Trophoblast cell (in vitro differentiated cells and primary cell): Measurements from ENCODE around the gene USO1.

Source experiments
- DNase-seq, 2 donors: peaks; one replicate each; pipeline ENCODE4 v3.0.0-alpha.2; 2016
- H2AFZ ChIP-seq: 2 replicates; pipeline ENCODE4 v1.6.1; 2013; ENCODE audit warnings: low read length, moderate library complexity, mild to moderate bottlenecking; ENCODE audit not compliant: insufficient read depth, poor library complexity
- H2AK5ac ChIP-seq: 2 replicates; pipeline ENCODE4 v1.6.1; 2013; ENCODE audit warnings: mild to moderate bottlenecking, low read length
- H2BK120ac ChIP-seq: 2 replicates; pipeline ENCODE4 v1.6.1; 2013; ENCODE audit warnings: low read length, mild to moderate bottlenecking, moderate library complexity; ENCODE audit not compliant: insufficient read depth, poor library complexity
- H2BK12ac ChIP-seq: 2 replicates; pipeline ENCODE4 v1.6.1; 2013; ENCODE audit warnings: mild to moderate bottlenecking, low read length, moderate library complexity
- H2BK5ac ChIP-seq: 2 replicates; pipeline ENCODE4 v1.6.1; 2013; ENCODE audit warnings: low read length, low read depth, moderate library complexity, mild to moderate bottlenecking; ENCODE audit not compliant: poor library complexity
- H3K14ac ChIP-seq: 2 replicates; pipeline ENCODE4 v1.6.1; 2013; ENCODE audit warnings: mild to moderate bottlenecking, low read length
- H3K18ac ChIP-seq: 2 replicates; pipeline ENCODE4 v1.6.1; 2013; ENCODE audit warnings: mild to moderate bottlenecking, low read length
- H3K23ac ChIP-seq: 2 replicates; pipeline ENCODE4 v1.6.1; 2013; ENCODE audit warnings: low read length
- H3K27ac ChIP-seq: 2 replicates; pipeline ENCODE4 v1.5.1; 2013; ENCODE audit warnings: low read depth, mild to moderate bottlenecking, inconsistent platforms, low read length, moderate library complexity
- H3K27me3 ChIP-seq: 2 replicates; pipeline ENCODE4 v1.6.1; 2013; ENCODE audit warnings: inconsistent platforms, mild to moderate bottlenecking, low read length, moderate library complexity; ENCODE audit not compliant: insufficient read depth
- H3K36me3 ChIP-seq, 2 experiments: 1 replicate in 1 of 2; 2 replicates in 1 of 2; pipeline ENCODE4 v1.6.1; 2013; ENCODE audit warnings: low read length in 2 of 2, mild to moderate bottlenecking in 2 of 2, moderate library complexity in 1 of 2; ENCODE audit not compliant: insufficient read depth in 2 of 2, control insufficient read depth in 1 of 2
- H3K4ac ChIP-seq: 2 replicates; pipeline ENCODE4 v1.6.1; 2013; ENCODE audit warnings: low read depth, mild to moderate bottlenecking, low read length, moderate library complexity
- H3K4me1 ChIP-seq, 2 experiments: 1 replicate in 1 of 2; 2 replicates in 1 of 2; pipeline ENCODE4 v1.6.1; 2013; ENCODE audit warnings: low read length in 2 of 2, mild to moderate bottlenecking in 2 of 2, moderate library complexity in 1 of 2; ENCODE audit not compliant: insufficient read depth in 2 of 2, control insufficient read depth in 1 of 2
- H3K4me2 ChIP-seq: 2 replicates; pipeline ENCODE4 v1.6.1; 2013; ENCODE audit warnings: inconsistent platforms, mild to moderate bottlenecking, low read length, moderate library complexity
- H3K4me3 ChIP-seq: 2 replicates; pipeline ENCODE4 v1.5.1; 2013; ENCODE audit warnings: mild to moderate bottlenecking, low read depth, low read length, inconsistent platforms
- H3K79me1 ChIP-seq: one replicate; pipeline ENCODE4 v1.6.1; 2013; ENCODE audit warnings: low read length
- H3K79me2 ChIP-seq: 2 replicates; pipeline ENCODE4 v1.6.1; 2013; ENCODE audit warnings: low read length, mild to moderate bottlenecking; ENCODE audit not compliant: control insufficient read depth, insufficient read depth, poor library complexity
- H3K9ac ChIP-seq: 2 replicates; pipeline ENCODE4 v1.6.1; 2013; ENCODE audit warnings: mild to moderate bottlenecking, low read length
- H3K9me3 ChIP-seq: 2 replicates; pipeline ENCODE4 v1.6.1; 2013; ENCODE audit warnings: low read depth, mild to moderate bottlenecking, control low read depth, inconsistent platforms, low read length; ENCODE audit not compliant: insufficient read depth
- H4K12ac ChIP-seq: 2 replicates; pipeline ENCODE4 v1.6.1; 2013; ENCODE audit warnings: low read depth, mild to moderate bottlenecking, low read length, moderate library complexity
- H4K8ac ChIP-seq: 2 replicates; pipeline ENCODE4 v1.6.1; 2013; ENCODE audit warnings: low read depth, mild to moderate bottlenecking, low read length, moderate library complexity
- H4K91ac ChIP-seq: one replicate; pipeline ENCODE4 v1.6.1; 2013; ENCODE audit warnings: low read depth, mild to moderate bottlenecking, low read length, moderate library complexity
- WGBS: extraction: QIAGEN DNeasy Blood & Tissue Kit; methylation state at CpG from one replicate; pipeline ENCODE4 v1.1.7; 2013; ENCODE audit warnings: missing lambda C conversion rate; ENCODE audit not compliant: insufficient read length, insufficient coverage; ENCODE audit errors: extremely low coverage; 5-methylcytosine and 5-hydroxymethylcytosine counted together

The USO1 gene

GRCh38 chr4:75752637-75753036, 28.3 kb downstream of the USO1 start:
- Histone ChIP-seq H3K14ac (no peak overlapping the region), H3K23ac (no peak overlapping the region), H3K9me3 (no peaks in the 10 kb centered on the region), H3K4me1 (no peaks in the 10 kb centered on the region), H3K27me3 (no peaks in the 10 kb centered on the region), H3K9ac (no peak overlapping the region), H2AFZ (no peak overlapping the region), H3K79me1 (no peaks in the 10 kb centered on the region), H2BK5ac (no peak overlapping the region), H2AK5ac (no peak overlapping the region), H4K8ac (no peak overlapping the region), H4K91ac (no peak overlapping the region), H3K4me2 (no peak overlapping the region), H2BK12ac (no peak overlapping the region), H2BK120ac (no peak overlapping the region), H3K36me3 (peaks cover 8 to 14% of the 10 kb centered on the region in 2 experiments), H3K4ac (no peak overlapping the region), H4K12ac (no peak overlapping the region), H3K27ac (no peak overlapping the region), H3K4me3 (no peak overlapping the region), H3K79me2 (no peaks in the 10 kb centered on the region), H3K18ac (no peak overlapping the region)
- no peak for DNase-seq
- WGBS: no CpG with 5 or more reads among the region's 7 CpGs

- Histone ChIP-seq H3K4me3 (no peak overlapping the region), H3K18ac (no peak overlapping the region), H4K8ac (no peak overlapping the region), H2BK5ac (no peak overlapping the region), H3K4me1 (no peaks in the 10 kb centered on the region), H2BK120ac (no peak overlapping the region), H4K12ac (no peak overlapping the region), H3K14ac (no peak overlapping the region), H3K4ac (no peak overlapping the region), H3K79me2 (no peaks in the 10 kb centered on the region), H3K4me2 (no peak overlapping the region), H4K91ac (no peak overlapping the region), H3K36me3 (peaks cover 0 to 5% of the 10 kb centered on the region in 2 experiments), H2AFZ (no peak overlapping the region), H3K23ac (no peak overlapping the region), H2BK12ac (no peak overlapping the region), H3K9me3 (no peaks in the 10 kb centered on the region), H3K79me1 (no peaks in the 10 kb centered on the region), H2AK5ac (no peak overlapping the region), H3K27ac (no peak overlapping the region), H3K27me3 (no peaks in the 10 kb centered on the region), H3K9ac (no peak overlapping the region)
- no peak for DNase-seq
These were observed 44.7 kb downstream of the USO1 start for GRCh38 chr4:75769036-75769435.

- no peak overlapping the region for H3K23ac ChIP-seq
- no peak overlapping the region for H4K12ac ChIP-seq
- WGBS: no CpG with 5 or more reads among the region's 1 CpG
- peaks cover 3 to 13% of the 10 kb centered on the region in 2 experiments for H3K36me3 ChIP-seq
- H3K27me3 ChIP-seq: no peaks in the 10 kb centered on the region
- H2BK5ac ChIP-seq: no peak overlapping the region
- H2BK12ac ChIP-seq: no peak overlapping the region
- H3K4ac ChIP-seq: no peak overlapping the region
- no peak overlapping the region for H3K4me2 ChIP-seq
- H4K91ac ChIP-seq: no peak overlapping the region
- H3K9ac ChIP-seq: no peak overlapping the region
- H3K9me3 ChIP-seq: no peaks in the 10 kb centered on the region
- no peak overlapping the region for H3K14ac ChIP-seq
- no peaks in the 10 kb centered on the region for H3K79me2 ChIP-seq
- H3K4me1 ChIP-seq: no peaks in the 10 kb centered on the region
- H3K27ac ChIP-seq: no peak overlapping the region
- DNase-seq: no peak
- H2BK120ac ChIP-seq: no peak overlapping the region
- H2AFZ ChIP-seq: no peak overlapping the region
- no peak overlapping the region for H2AK5ac ChIP-seq
- H3K79me1 ChIP-seq: no peaks in the 10 kb centered on the region
- no peak overlapping the region for H3K4me3 ChIP-seq
- no peak overlapping the region for H4K8ac ChIP-seq
- H3K18ac ChIP-seq: no peak overlapping the region
These were observed 47.2 kb downstream of the USO1 start for GRCh38 chr4:75771607-75772006.

- H3K27ac ChIP-seq: no peak overlapping the region
- no CpG with 5 or more reads among the region's 2 CpGs for WGBS
- no peak overlapping the region for H3K18ac ChIP-seq
- no peak overlapping the region for H2AFZ ChIP-seq
- H3K4me3 ChIP-seq: no peak overlapping the region
- H4K8ac ChIP-seq: no peak overlapping the region
- H3K27me3 ChIP-seq: no peaks in the 10 kb centered on the region
- no peak overlapping the region for H2AK5ac ChIP-seq
- no peak overlapping the region for H2BK12ac ChIP-seq
- no peak overlapping the region for H3K4ac ChIP-seq
- H3K4me2 ChIP-seq: no peak overlapping the region
- H3K4me1 ChIP-seq: no peaks in the 10 kb centered on the region
- H3K9ac ChIP-seq: no peak overlapping the region
- H2BK120ac ChIP-seq: no peak overlapping the region
- H4K91ac ChIP-seq: no peak overlapping the region
- H4K12ac ChIP-seq: no peak overlapping the region
- peaks cover 5 to 13% of the 10 kb centered on the region in 2 experiments for H3K36me3 ChIP-seq
- H3K79me2 ChIP-seq: no peaks in the 10 kb centered on the region
- H2BK5ac ChIP-seq: no peak overlapping the region
- H3K23ac ChIP-seq: no peak overlapping the region
- no peaks in the 10 kb centered on the region for H3K79me1 ChIP-seq
- H3K14ac ChIP-seq: no peak overlapping the region
- H3K9me3 ChIP-seq: no peaks in the 10 kb centered on the region
- DNase-seq: no peak
These were observed 53.2 kb downstream of the USO1 start for GRCh38 chr4:75777589-75777988.
